Endothelial cell of umbilical vein (primary cell): ENCODE results near the gene UPK3A. TPM values are rescaled to one million over a fixed set of nuclear protein-coding genes. Genes with fewer than 3 reads are reported as not detected.
A peak's percentile ranks its signal among the peaks of the same experiment; 100 is the strongest.

Experiments used
- BruUV-seq: library from RNA; stranded (reverse); fragments of 400-500 nt; replicated peaks from 2 replicates; lab custom pipeline; 2021; lab: Mats Ljungman, UMichigan
- CTCF ChIA-PET: fragments of 300-600, 350-600 bp; sonication (Branson Sonifier 250); formaldehyde crosslinking; loops from one replicate; lab custom pipeline; 2021; ENCODE audit warnings: antibody characterized with exemption, inconsistent platforms; lab: Charles Lee
- POLR2A ChIA-PET: fragments of 300-600, 350-600 bp; sonication (Branson Sonifier 250); formaldehyde crosslinking; loops from one replicate; lab custom pipeline; 2021; ENCODE audit warnings: antibody characterized with exemption, inconsistent platforms; lab: Charles Lee
- DNase-seq: peaks from one replicate; pipeline ENCODE4 v3.0.0-alpha.2; 2011; ENCODE audit warnings: low read depth, low spot score
- FAIRE-seq: peaks from 2 replicates; lab custom pipeline; 2011; peaks lifted over from hg19 to GRCh38; lab: Jason Lieb, UNC
- H2AFZ ChIP-seq: 2 replicates; pipeline ENCODE4 v1.6.0; 2012; ENCODE audit warnings: low read depth, low read length, control low read depth, inconsistent platforms
- H3K27ac ChIP-seq: 2 replicates; pipeline ENCODE4 v1.5.1; 2011; ENCODE audit warnings: low read depth, mild to moderate bottlenecking, control low read depth, low read length, moderate library complexity; ENCODE audit not compliant: insufficient read depth
- H3K27me3 ChIP-seq, 2 experiments: 2 replicates each; pipeline versions ENCODE4 v1.6.0 to v1.6.1; 2011; ENCODE audit warnings: low read length in 2 of 2, mixed read lengths in 1 of 2; ENCODE audit not compliant: control insufficient read depth in 2 of 2, insufficient read depth in 2 of 2
- H3K36me3 ChIP-seq, 2 experiments: 2 replicates in 1 of 2; 3 replicates in 1 of 2; pipeline ENCODE4 v1.5.1; 2011; ENCODE audit warnings: low read length in 2 of 2, mild to moderate bottlenecking in 1 of 2, moderate library complexity in 1 of 2; ENCODE audit not compliant: control insufficient read depth in 2 of 2, insufficient read depth in 2 of 2; ENCODE audit errors: extremely low read depth in 1 of 2
- H3K4me1 ChIP-seq: 3 replicates; pipeline ENCODE4 v1.5.1; 2011; ENCODE audit warnings: mild to moderate bottlenecking, low read length; ENCODE audit not compliant: control insufficient read depth, insufficient read depth; ENCODE audit errors: extremely low read depth
- H3K4me2 ChIP-seq: 2 replicates; pipeline ENCODE4 v1.6.1; 2011; ENCODE audit warnings: low read length, control low read depth, mixed read lengths; ENCODE audit not compliant: insufficient read depth
- H3K4me3 ChIP-seq, 3 experiments: fragments of 200-600 bp in 1 of 3; sonication (generic), shearing (Covaris generic) in 1 of 3; replicated peaks in 1 of 3; 2 replicates each; pipeline ENCODE4 v1.5.1; 2011 to 2016; ENCODE audit warnings: control low read depth in 3 of 3, low read length in 3 of 3, mild to moderate bottlenecking in 2 of 3, inconsistent platforms in 1 of 3, low read depth in 1 of 3, moderate library complexity in 1 of 3; ENCODE audit not compliant: insufficient read depth in 1 of 3
- H3K79me2 ChIP-seq: 2 replicates; pipeline ENCODE4 v1.6.0; 2012; ENCODE audit warnings: low read length, inconsistent platforms; ENCODE audit not compliant: control insufficient read depth, insufficient read depth
- H3K9ac ChIP-seq: replicated peaks from 2 replicates; pipeline ENCODE3; 2011; ENCODE audit warnings: low read length, control low read depth; ENCODE audit not compliant: insufficient read depth; ENCODE audit errors: extremely low read depth
- H3K9me1 ChIP-seq: replicated peaks from 3 replicates; pipeline ENCODE4 v1.6.0; 2011; ENCODE audit warnings: mild to moderate bottlenecking, low read length; ENCODE audit not compliant: control insufficient read depth, insufficient read depth; ENCODE audit errors: extremely low read depth
- H3K9me3 ChIP-seq: replicated peaks from 2 replicates; pipeline ENCODE4 v1.5.1; 2012; ENCODE audit warnings: low read length, inconsistent platforms; ENCODE audit not compliant: control insufficient read depth, insufficient read depth
- H4K20me1 ChIP-seq: replicated peaks from 2 replicates; pipeline ENCODE3; 2011; ENCODE audit warnings: mild to moderate bottlenecking, low read length; ENCODE audit not compliant: control insufficient read depth, insufficient read depth; ENCODE audit errors: extremely low read depth
- EZH2 ChIP-seq: IDR thresholded peaks from 2 replicates; pipeline ENCODE4 v1.6.1; 2012; ENCODE audit warnings: borderline replicate concordance, low read depth, mild to moderate bottlenecking, moderate library complexity, low read length, inconsistent platforms; ENCODE audit not compliant: severe bottlenecking
- FOS ChIP-seq: IDR thresholded peaks from 2 replicates; pipeline ENCODE4 v1.6.1; 2011; ENCODE audit warnings: mild to moderate bottlenecking, low read length, moderate library complexity, borderline replicate concordance; ENCODE audit not compliant: insufficient read depth
- GATA2 ChIP-seq: IDR thresholded peaks from 2 replicates; pipeline ENCODE4 v1.7.0; 2011; ENCODE audit warnings: low read depth, mild to moderate bottlenecking, moderate library complexity, mixed read lengths, low read length; ENCODE audit not compliant: insufficient read length, insufficient read depth
- JUN ChIP-seq: IDR thresholded peaks from 2 replicates; pipeline ENCODE4 v1.6.1; 2011; ENCODE audit warnings: borderline replicate concordance, low read depth; ENCODE audit not compliant: insufficient read length, insufficient read depth
- MYC ChIP-seq: IDR thresholded peaks from one replicate; pipeline ENCODE4 v1.6.1; 2011; ENCODE audit warnings: mild to moderate bottlenecking, low read depth, low read length
- POLR2A ChIP-seq: IDR thresholded peaks from 2 replicates; pipeline ENCODE4 v1.6.1; 2012; ENCODE audit warnings: low read depth, mild to moderate bottlenecking, control low read depth, low read length
- POLR2AphosphoS5 ChIP-seq: IDR thresholded peaks from 2 replicates; pipeline ENCODE4 v1.6.1; 2012; ENCODE audit warnings: low read depth, mild to moderate bottlenecking, control low read depth, low read length, moderate library complexity; ENCODE audit not compliant: insufficient read depth
- dilution Hi-C: fragments of 300-500 bp; cut with MboI; formaldehyde crosslinking; loops from one replicate; pipeline ENCODE4 v1.15.0; 2019; ENCODE audit warnings: low sequenced_read_pairs; ENCODE audit not compliant: extremely low pct_ligation_motif_present
- intact Hi-C: fragments of 100-400 bp; cut with micrococcal nuclease; formaldehyde crosslinking; loops from one replicate; pipeline ENCODE4 v1.10.0; 2022
- polyA plus RNA-seq, 4 experiments: library from polyadenylated mRNA; depleted of rRNA in 3 of 4; stranded (reverse) in 3 of 4; unstranded in 1 of 4; fragments of >200 nt; gene quantifications; 2 replicates each; pipeline versions ENCODE4 v1.2.1 to v1.2.3, GENCODE V29; 2011 to 2012; ENCODE audit warnings: missing spikeins in 1 of 4
- total RNA-seq: library from RNA; stranded (reverse); gene quantifications from 2 replicates; pipeline ENCODE4 v1.2.3, GENCODE V29; 2021
- TF ChIP-seq, protein P1 (sequence below), 2 donors: IDR thresholded peaks; 1 replicate in 1 of 2; 2 replicates in 1 of 2; pipeline ENCODE4 v1.5.1; 2011; ENCODE audit warnings: low read length in 2 of 2, mild to moderate bottlenecking in 2 of 2, moderate library complexity in 2 of 2, control low read depth in 1 of 2, inconsistent platforms in 1 of 2, low read depth in 1 of 2; ENCODE audit not compliant: insufficient read depth in 1 of 2; ENCODE audit errors: extremely low read depth in 1 of 2
- TF ChIP-seq, protein P2 (sequence below): IDR thresholded peaks from 2 replicates; pipeline ENCODE4 v1.6.1; 2011; ENCODE audit not compliant: insufficient read depth, insufficient read length

The UPK3A gene
- total and polyA plus RNA-seq, 2 donors (not counting 3 experiments of a cell fraction or from before 2014, with no cell fraction given), result not detected

DNA sequence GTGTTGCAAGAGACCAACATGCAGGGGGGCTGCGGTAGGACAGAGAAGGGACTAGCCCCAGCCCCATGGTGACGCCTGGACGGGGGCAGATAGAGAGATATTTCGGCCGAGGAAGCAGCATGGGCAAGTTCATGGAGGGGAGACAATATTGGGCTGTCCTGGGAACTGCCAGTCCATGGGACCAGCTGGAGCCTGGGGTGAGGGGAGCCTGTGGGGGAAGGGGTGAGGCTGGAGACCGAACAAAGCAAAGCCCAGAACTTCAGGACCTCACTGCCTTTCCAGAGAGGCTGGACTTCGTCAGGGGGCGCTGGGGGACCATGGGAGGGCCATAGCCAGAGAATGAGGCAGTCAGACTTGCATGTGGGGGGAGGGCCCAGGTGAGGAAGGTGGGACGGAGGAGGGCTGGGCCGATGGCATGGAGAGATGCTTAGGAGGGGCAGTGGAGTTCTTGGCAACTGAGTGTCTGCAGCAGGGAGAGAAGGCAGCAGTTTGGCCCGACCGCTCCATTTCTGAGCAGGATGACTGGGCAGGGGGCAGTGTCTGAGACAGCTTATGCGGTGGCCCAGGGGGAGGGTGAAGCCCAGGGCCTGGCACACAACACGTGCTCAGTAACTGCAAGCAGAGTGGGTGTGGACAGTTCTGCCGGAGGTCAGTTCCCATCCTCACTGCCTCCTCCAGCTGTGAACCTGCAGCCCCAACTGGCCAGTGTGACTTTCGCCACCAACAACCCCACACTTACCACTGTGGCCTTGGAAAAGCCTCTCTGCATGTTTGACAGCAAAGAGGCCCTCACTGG lies 712 bp downstream of the UPK3A start:
- H3K4me3 ChIP-seq, result no peak overlapping the region
- POLR2A ChIA-PET, result no interaction called here
- no TSS peak for BruUV-seq
- H3K36me3 ChIP-seq, result no peaks in the 10 kb centered on the region
- CTCF ChIA-PET, result no interaction called here
- intact Hi-C loops, result no loop called here
- no peaks in the 10 kb centered on the region for H3K9me1 ChIP-seq
- no peaks in the 10 kb centered on the region for H3K9me3 ChIP-seq
- no peak for FAIRE-seq
- H3K9ac ChIP-seq, result no peak overlapping the region
- TF ChIP-seq MYC, result no peak
- TF ChIP-seq JUN, result no peak
- no peak for TF ChIP-seq POLR2AphosphoS5
- dilution Hi-C loops, result no loop called here
- H3K4me1 ChIP-seq, result peaks cover 3% of the 10 kb centered on the region
- no peak overlapping the region for H3K4me2 ChIP-seq
- H3K27ac ChIP-seq, result no peak overlapping the region
- H3K79me2 ChIP-seq, result no peaks in the 10 kb centered on the region
- no peaks in the 10 kb centered on the region for H4K20me1 ChIP-seq
- H3K27me3 ChIP-seq, result peaks cover 12 to 28% of the 10 kb centered on the region in 2 experiments
- no peak for DNase-seq
- peak overlapping the region; percentile 54 for H2AFZ ChIP-seq

DNA sequence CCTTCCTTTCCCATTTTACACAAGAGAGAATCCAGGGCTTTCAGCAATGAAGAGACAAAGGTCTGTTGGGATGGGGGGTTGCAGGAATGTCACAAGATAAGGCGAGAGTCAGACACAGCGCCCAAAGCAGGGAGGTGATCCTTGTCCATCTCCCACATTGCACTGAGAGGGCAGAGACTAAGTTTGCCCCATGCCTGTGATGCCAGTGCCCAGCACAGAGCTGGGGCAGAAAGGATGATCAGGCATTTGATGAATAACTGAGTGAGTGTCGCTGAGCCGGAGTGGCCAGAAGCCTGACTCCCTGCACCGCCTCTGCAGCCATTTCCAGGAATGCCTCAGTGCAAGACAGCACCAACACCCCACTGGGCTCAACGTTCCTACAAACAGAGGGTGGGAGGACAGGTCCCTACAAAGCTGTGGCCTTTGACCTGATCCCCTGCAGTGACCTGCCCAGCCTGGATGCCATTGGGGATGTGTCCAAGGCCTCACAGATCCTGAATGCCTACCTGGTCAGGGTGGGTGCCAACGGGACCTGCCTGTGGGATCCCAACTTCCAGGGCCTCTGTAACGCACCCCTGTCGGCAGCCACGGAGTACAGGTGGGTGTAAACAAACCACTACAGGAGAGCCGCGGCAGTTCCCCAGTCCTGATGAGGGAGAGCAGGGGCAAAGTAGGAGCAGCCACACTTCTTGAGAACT lies 2.3 kb downstream of the UPK3A start:
- Histone ChIP-seq H3K9ac (no peak overlapping the region), H3K4me2 (no peak overlapping the region), H3K27me3 (peaks cover 12 to 28% of the 10 kb centered on the region in 2 experiments), H3K9me1 (no peaks in the 10 kb centered on the region), H3K4me3 (no peak overlapping the region), H3K4me1 (peaks cover 3% of the 10 kb centered on the region), H4K20me1 (no peaks in the 10 kb centered on the region), H3K27ac (no peak overlapping the region), H3K36me3 (no peaks in the 10 kb centered on the region), H2AFZ (no peak overlapping the region), H3K79me2 (no peaks in the 10 kb centered on the region), H3K9me3 (no peaks in the 10 kb centered on the region)
- no peak for TF ChIP-seq GATA2
- TF ChIP-seq EZH2, result no peak
- TF ChIP-seq JUN, result no peak
- no peak for TF ChIP-seq FOS
- no peak for TF ChIP-seq MYC
- no peak for TF ChIP-seq POLR2A
- no peak for TF ChIP-seq POLR2AphosphoS5
- TF ChIP-seq, protein P1, sequence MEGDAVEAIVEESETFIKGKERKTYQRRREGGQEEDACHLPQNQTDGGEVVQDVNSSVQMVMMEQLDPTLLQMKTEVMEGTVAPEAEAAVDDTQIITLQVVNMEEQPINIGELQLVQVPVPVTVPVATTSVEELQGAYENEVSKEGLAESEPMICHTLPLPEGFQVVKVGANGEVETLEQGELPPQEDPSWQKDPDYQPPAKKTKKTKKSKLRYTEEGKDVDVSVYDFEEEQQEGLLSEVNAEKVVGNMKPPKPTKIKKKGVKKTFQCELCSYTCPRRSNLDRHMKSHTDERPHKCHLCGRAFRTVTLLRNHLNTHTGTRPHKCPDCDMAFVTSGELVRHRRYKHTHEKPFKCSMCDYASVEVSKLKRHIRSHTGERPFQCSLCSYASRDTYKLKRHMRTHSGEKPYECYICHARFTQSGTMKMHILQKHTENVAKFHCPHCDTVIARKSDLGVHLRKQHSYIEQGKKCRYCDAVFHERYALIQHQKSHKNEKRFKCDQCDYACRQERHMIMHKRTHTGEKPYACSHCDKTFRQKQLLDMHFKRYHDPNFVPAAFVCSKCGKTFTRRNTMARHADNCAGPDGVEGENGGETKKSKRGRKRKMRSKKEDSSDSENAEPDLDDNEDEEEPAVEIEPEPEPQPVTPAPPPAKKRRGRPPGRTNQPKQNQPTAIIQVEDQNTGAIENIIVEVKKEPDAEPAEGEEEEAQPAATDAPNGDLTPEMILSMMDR (IDR thresholded peaks at IDR 0.05; ENCODE audit: extremely low read depth in 1 of 2, insufficient read depth in 1 of 2, low read depth in 1 of 2, low read length in 2 of 2), result no peak
- TF ChIP-seq, protein P2, sequence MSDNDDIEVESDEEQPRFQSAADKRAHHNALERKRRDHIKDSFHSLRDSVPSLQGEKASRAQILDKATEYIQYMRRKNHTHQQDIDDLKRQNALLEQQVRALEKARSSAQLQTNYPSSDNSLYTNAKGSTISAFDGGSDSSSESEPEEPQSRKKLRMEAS, result no peak
- DNase-seq (no peak), FAIRE-seq (no peak)
- no TSS peak for BruUV-seq
- dilution Hi-C loops (no loop called here), intact Hi-C loops (no loop called here)
- ChIA-PET POLR2A (interaction anchor here (0.6 kb wide), 1 partner anchor 95 kb away, joined by 5 read pairs; no protein-coding TSS in a partner anchor), CTCF (interaction anchor here (1.3 kb wide), 1 partner anchor 68 kb away, joined by 3 read pairs; no protein-coding TSS in a partner anchor)
